Calu3 (cell line): ENCODE results near the gene TRIOBP. TPM values are rescaled to one million over a fixed set of nuclear protein-coding genes. Genes with fewer than 3 reads are reported as not detected.

ENCODE experiments used
- BruUV-seq: library from RNA; stranded (reverse); fragments of 400-500 nt; replicated peaks from 2 replicates; lab custom pipeline; 2021; lab: Mats Ljungman, UMichigan
- CTCF ChIA-PET: fragments of 300-600 bp; sonication (Branson Sonifier 250); formaldehyde crosslinking; loops from one replicate; lab custom pipeline; 2022; ENCODE audit warnings: antibody characterized with exemption; lab: Charles Lee
- DNase-seq: peaks from one replicate; pipeline ENCODE4 v3.0.0; 2022
- H3K27ac Mint-ChIP-seq: one replicate; pipeline ENCODE4 v1.8.0; 2022; ENCODE audit warnings: mixed read lengths; ENCODE audit not compliant: unreplicated experiment
- H3K27me3 Mint-ChIP-seq: one replicate; pipeline ENCODE4 v1.8.0; 2022; ENCODE audit warnings: mixed read lengths; ENCODE audit not compliant: unreplicated experiment
- H3K36me3 Mint-ChIP-seq: one replicate; pipeline ENCODE4 v1.8.0; 2022; ENCODE audit warnings: mild to moderate bottlenecking, moderate library complexity, mixed read lengths; ENCODE audit not compliant: insufficient read depth, unreplicated experiment
- H3K4me1 Mint-ChIP-seq: one replicate; pipeline ENCODE4 v1.8.0; 2022; ENCODE audit warnings: mild to moderate bottlenecking, low read depth, mixed read lengths; ENCODE audit not compliant: unreplicated experiment
- H3K4me3 Mint-ChIP-seq: one replicate; pipeline ENCODE4 v1.8.0; 2022; ENCODE audit warnings: mild to moderate bottlenecking, low read depth, moderate library complexity, mixed read lengths; ENCODE audit not compliant: unreplicated experiment
- H3K9me3 Mint-ChIP-seq: one replicate; pipeline ENCODE4 v1.8.0; 2022; ENCODE audit warnings: low read depth, mixed read lengths; ENCODE audit not compliant: unreplicated experiment
- CTCF ChIP-seq: fragments of 200-600 bp; IDR thresholded peaks from one replicate; pipeline ENCODE4 v1.8.0; 2022; ENCODE audit warnings: antibody characterized with exemption; ENCODE audit not compliant: unreplicated experiment
- intact Hi-C: fragments of 100-400 bp; cut with micrococcal nuclease; formaldehyde crosslinking; loops from one replicate; pipeline ENCODE4 v1.10.0; 2022; ENCODE audit not compliant: unreplicated experiment
- total RNA-seq: library from RNA; stranded (reverse); gene quantifications from 2 replicates; pipeline ENCODE4 v1.2.3, GENCODE V29; 2022

TRIOBP gene
- total RNA-seq, 1 experiment from 2014 or later, result 85.3 TPM

- Mint-ChIP-seq H3K9me3 (no peaks in the 10 kb centered on the region), H3K36me3 (peaks cover 17% of the 10 kb centered on the region), H3K4me3 (peak overlapping the region; percentile 33), H3K27ac (peak overlapping the region; percentile 72), H3K4me1 (peaks cover 13% of the 10 kb centered on the region), H3K27me3 (no peaks in the 10 kb centered on the region)
- TF ChIP-seq CTCF, result no peak
- no TSS peak for BruUV-seq
- CTCF ChIA-PET, result no interaction called here
- peak; percentile 79 for DNase-seq
- intact Hi-C loops, result no loop called here
These were observed 88.1 kb downstream of the TRIOBP start for GRCh38 chr22:37784829-37785495.

- TF ChIP-seq CTCF, result no peak
- Mint-ChIP-seq H3K9me3 (no peaks in the 10 kb centered on the region), H3K4me3 (no peak overlapping the region), H3K4me1 (peaks cover 15% of the 10 kb centered on the region), H3K36me3 (no peaks in the 10 kb centered on the region), H3K27me3 (no peaks in the 10 kb centered on the region), H3K27ac (no peak overlapping the region)
- no TSS peak for BruUV-seq
- intact Hi-C loops, result loop anchor here (10.0 kb wide), 1 partner anchor 145 kb away; no protein-coding TSS in a partner anchor
- DNase-seq, result no peak
- CTCF ChIA-PET, result no interaction called here
These were observed 93.4 kb downstream of the TRIOBP start for GRCh38 chr22:37790234-37790633.

DNA sequence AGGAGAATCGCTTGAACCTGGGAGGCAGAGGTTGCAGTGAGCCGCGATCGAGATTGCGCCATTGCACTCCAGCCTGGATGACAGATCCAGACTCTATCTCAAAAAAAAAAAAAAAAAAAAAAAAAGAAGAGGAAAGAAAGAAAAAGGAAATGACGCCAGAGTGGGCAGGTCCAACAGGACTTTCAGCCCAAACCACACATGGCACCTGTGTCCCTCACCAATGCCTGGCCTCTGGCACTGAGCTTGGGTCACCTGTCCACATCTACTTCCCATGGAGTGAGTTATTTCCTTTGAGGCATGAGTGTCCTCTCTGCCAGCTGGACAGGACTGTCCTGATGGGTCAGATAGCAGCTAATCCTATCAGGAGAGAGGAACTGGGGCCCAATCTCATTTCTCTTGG, 95.6 kb downstream of the TRIOBP start:
- no peaks in the 10 kb centered on the region for H3K9me3 Mint-ChIP-seq
- no peak for DNase-seq
- peaks cover 12% of the 10 kb centered on the region for H3K4me1 Mint-ChIP-seq
- no peaks in the 10 kb centered on the region for H3K27me3 Mint-ChIP-seq
- intact Hi-C loops, result loop anchor here (10.0 kb wide), 1 partner anchor 148 kb away; no protein-coding TSS in a partner anchor
- CTCF ChIA-PET, result interaction anchor here (0.7 to 1.2 kb wide), 5 partner anchors 10 to 149 kb away, joined by 4 to 12 read pairs (median 5); partner anchors contain the start of gene PDXP
- BruUV-seq, result no TSS peak
- TF ChIP-seq CTCF, result no peak
- H3K4me3 Mint-ChIP-seq, result no peak overlapping the region
- no peak overlapping the region for H3K27ac Mint-ChIP-seq
- H3K36me3 Mint-ChIP-seq, result no peaks in the 10 kb centered on the region

- BruUV-seq, result no TSS peak
- no peak for DNase-seq
These were observed 97.5 kb downstream of the TRIOBP start for GRCh38 chr22:37794376-37794775.

More at GRCh38 chr22:37794376-37794775, 97.5 kb downstream of the TRIOBP start:
- Mint-ChIP-seq H3K9me3 (no peaks in the 10 kb centered on the region), H3K27me3 (no peaks in the 10 kb centered on the region), H3K36me3 (no peaks in the 10 kb centered on the region), H3K4me3 (no peak overlapping the region), H3K27ac (peak overlapping the region; percentile 54), H3K4me1 (peaks cover 12% of the 10 kb centered on the region)
- intact Hi-C loops, result loop anchor here (10.0 kb wide), 1 partner anchor 150 kb away; no protein-coding TSS in a partner anchor
- no peak for TF ChIP-seq CTCF
- CTCF ChIA-PET, result interaction anchor here (0.7 kb wide), 1 partner anchor 188 kb away, joined by 3 read pairs; no protein-coding TSS in a partner anchor
